ENCODE data around the gene NDUFAF2. TPM values are rescaled to one million over a fixed set of nuclear protein-coding genes. Genes with fewer than 3 reads are reported as not detected.

The NDUFAF2 gene
- polyA plus RNA-seq, 1 of the 3 experiments (the other 2 are of a cell fraction) = 33.4 TPM

GRCh38 chr5:61023131-61023530, 78.1 kb downstream of the NDUFAF2 start:
- Histone ChIP-seq H3K9ac (no peak overlapping the region), H3K27ac (ENCODE audit: low read depth in 2 of 2, low read length in 1 of 2) (peak overlapping the region in 1 of 2 experiments; percentile 74; a peak in 3 of 4 replicates)
- CTCF ChIA-PET = interaction anchor here (0.7 to 1.3 kb wide), 2 partner anchors 11 to 62 kb away, joined by 4 read pairs; no protein-coding TSS in a partner anchor

GRCh38 chr5:61026004-61026403, 81.0 kb downstream of the NDUFAF2 start:
- 30% methylated on average over 2 of the region's 2 CpGs for WGBS (ENCODE audit: low lambda C conversion rate)
- CTCF ChIA-PET = interaction anchor here (0.5 to 1.4 kb wide), 4 partner anchors 9 to 67 kb away, joined by 3 to 6 read pairs (median 4); no protein-coding TSS in a partner anchor
- TF ChIP-seq TCF12 (IDR thresholded peaks at IDR 0.05) (peak; percentile 66; the same call in 1 of the 2 replicates), PBX3 (IDR thresholded peaks at IDR 0.05) (peak; percentile 47), ZBTB33 (IDR thresholded peaks at IDR 0.05; ENCODE audit: borderline replicate concordance, low read depth) (no peak), TEAD4 (IDR thresholded peaks at IDR 0.05; ENCODE audit: borderline replicate concordance, insufficient read depth) (peak; percentile 40; the same call in 1 of the 2 replicates), MXI1 (IDR thresholded peaks at IDR 0.05; ENCODE audit: low read depth, low read length) (peak; percentile 55; the same call in 1 of the 2 replicates), RAD21 (IDR thresholded peaks at IDR 0.05; ENCODE audit: low read length) (peak; percentile 38), MEF2A (IDR thresholded peaks at IDR 0.05; ENCODE audit: borderline replicate concordance, low read depth) (no peak), JUND (IDR thresholded peaks at IDR 0.05) (no peak), SIN3A (IDR thresholded peaks at IDR 0.05; ENCODE audit: borderline replicate concordance, low read depth, low read length) (no peak), SMC3 (IDR thresholded peaks at IDR 0.05; ENCODE audit: low read depth, low read length) (no peak), RXRA (IDR thresholded peaks at IDR 0.05; ENCODE audit: borderline replicate concordance, low read depth) (no peak), TAF1 (IDR thresholded peaks at IDR 0.05; ENCODE audit: borderline replicate concordance, low read depth, low read length) (no peak), CHD2 (IDR thresholded peaks at IDR 0.05; ENCODE audit: low read length, partially characterized antibody) (peak; percentile 79), FOSL2 (IDR thresholded peaks at IDR 0.05; ENCODE audit: borderline replicate concordance, low read depth) (no peak), IRF3 (IDR thresholded peaks at IDR 0.05; ENCODE audit: low read depth, low read length) (no peak), GABPA (IDR thresholded peaks at IDR 0.05; ENCODE audit: low read depth) (no peak), FOXM1 (IDR thresholded peaks at IDR 0.05; ENCODE audit: low read depth) (no peak)

More at GRCh38 chr5:61023131-61023530, 78.1 kb downstream of the NDUFAF2 start:
- peaks cover 11 to 32% of the 10 kb centered on the region in 2 experiments; a peak in 2 of 4 replicates for H3K4me1 ChIP-seq (ENCODE audit: control insufficient read depth in 1 of 2, insufficient read depth in 2 of 2, low read depth in 1 of 2, low read length in 1 of 2)
- peaks cover 22% of the 10 kb centered on the region for H3F3A ChIP-seq (replicated peaks; ENCODE audit: insufficient read depth)
- H3K4me2 ChIP-seq = 0 out of 2 replicates have a peak overlapping the region, but pooled peaks have one; percentile 16
- POLR2A ChIA-PET = no interaction called here
- no peaks in the 10 kb centered on the region for H3K9me2 ChIP-seq
- no peak for TF ChIP-seq EZH2phosphoT487 (IDR thresholded peaks at IDR 0.05; ENCODE audit: borderline replicate concordance, low read depth)
- TF ChIP-seq PBX3 (IDR thresholded peaks at IDR 0.05) = peak; percentile 12; the same call in 1 of the 2 replicates
- no peak for TF ChIP-seq NFIC (IDR thresholded peaks at IDR 0.05; ENCODE audit: borderline replicate concordance)
- TF ChIP-seq MEF2A (IDR thresholded peaks at IDR 0.05; ENCODE audit: borderline replicate concordance, low read depth) = peak; percentile 30; the same call in 1 of the 2 replicates
- TF ChIP-seq JUND (IDR thresholded peaks at IDR 0.05) = peak; percentile 30; the same call in 1 of the 2 replicates
- TF ChIP-seq TCF12 (IDR thresholded peaks at IDR 0.05) = 0 out of 2 replicates have a peak, but pooled peaks have one; percentile 11
- H3K36me3 ChIP-seq (replicated peaks in 1 of 2; ENCODE audit: control insufficient read depth in 1 of 2, insufficient read depth in 2 of 2, low read length in 1 of 2) = no peaks in the 10 kb centered on the region
- no peak overlapping the region for H2AFZ ChIP-seq (ENCODE audit: low read depth)
- WGBS (ENCODE audit: low lambda C conversion rate) = 30% methylated on average over 1 of the region's 1 CpG
- no peaks in the 10 kb centered on the region for H3K27me3 ChIP-seq (ENCODE audit: insufficient read depth)
- H3K4me3 ChIP-seq (ENCODE audit: low read depth in 2 of 2, low read length in 1 of 2) = no peak overlapping the region
- H3K9me3 ChIP-seq = no peaks in the 10 kb centered on the region
- peaks cover 3% of the 10 kb centered on the region; the same call in 1 of the 2 replicates for H3K79me2 ChIP-seq (ENCODE audit: insufficient read depth)
- H4K20me1 ChIP-seq (ENCODE audit: insufficient read depth) = no peaks in the 10 kb centered on the region
- DNase-seq = no peak

More at GRCh38 chr5:61026004-61026403, 81.0 kb downstream of the NDUFAF2 start:
- Histone ChIP-seq H3K4me3 (ENCODE audit: low read depth in 2 of 2, low read length in 1 of 2) (no peak overlapping the region), H3K27ac (ENCODE audit: low read depth in 2 of 2, low read length in 1 of 2) (peak overlapping the region in 1 of 2 experiments; percentile 86; a peak in 2 of 4 replicates), H3K79me2 (ENCODE audit: insufficient read depth) (peaks cover 3% of the 10 kb centered on the region; the same call in 1 of the 2 replicates), H3K4me1 (ENCODE audit: control insufficient read depth in 1 of 2, insufficient read depth in 2 of 2, low read depth in 1 of 2, low read length in 1 of 2) (peaks cover 17 to 27% of the 10 kb centered on the region in 2 experiments; a peak in 3 of 4 replicates), H3K27me3 (ENCODE audit: insufficient read depth) (no peaks in the 10 kb centered on the region), H3K9ac (no peak overlapping the region), H3K9me2 (no peaks in the 10 kb centered on the region), H2AFZ (ENCODE audit: low read depth) (no peak overlapping the region), H3K9me3 (no peaks in the 10 kb centered on the region), H3K4me2 (no peak overlapping the region), H3K36me3 (replicated peaks in 1 of 2; ENCODE audit: control insufficient read depth in 1 of 2, insufficient read depth in 2 of 2, low read length in 1 of 2) (no peaks in the 10 kb centered on the region), H4K20me1 (ENCODE audit: insufficient read depth) (no peaks in the 10 kb centered on the region), H3F3A (replicated peaks; ENCODE audit: insufficient read depth) (peaks cover 22% of the 10 kb centered on the region)
- peak; percentile 47 for DNase-seq
- POLR2A ChIA-PET = interaction anchor here (0.6 kb wide), 1 partner anchor 24 kb away, joined by 3 read pairs; no protein-coding TSS in a partner anchor

Measured in SK-N-SH (cell line).